Measurements from ENCODE around the gene LOXL1. TPM values are rescaled to one million over a fixed set of nuclear protein-coding genes. Genes with fewer than 3 reads are reported as not detected.

Gene LOXL1
- total RNA-seq, 1 experiment from 2014 or later, result 249 TPM

DNA sequence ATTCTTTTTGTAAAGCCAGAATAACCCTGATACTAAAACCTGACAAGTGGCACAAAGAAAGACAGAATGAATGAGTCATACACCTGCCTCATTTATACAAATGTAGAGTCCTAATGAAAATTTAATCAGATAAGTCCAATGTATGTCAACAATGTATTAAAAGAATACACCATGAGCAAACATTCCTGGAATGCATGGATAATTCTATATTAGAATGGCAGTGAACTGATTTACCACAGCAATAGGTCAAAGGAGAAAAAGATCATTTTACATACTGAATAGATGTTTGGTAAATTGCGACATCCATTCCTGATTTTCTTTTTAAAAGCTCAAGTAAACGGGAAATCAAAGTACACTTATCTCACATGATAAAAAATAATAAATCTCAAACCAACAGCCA, 11.2 kb upstream of the LOXL1 start:
- ATAC-seq (peak; percentile 57), DNase-seq (peak; percentile 92)
- H3K4me2 ChIP-seq (ENCODE audit: low read length), result peak overlapping the region; percentile 28; the same call in 1 of the 2 replicates
- H3K9me2 ChIP-seq (replicated peaks; ENCODE audit: low read length), result no peaks in the 10 kb centered on the region
- H3K4me1 ChIP-seq (ENCODE audit: insufficient read depth, low read length), result peaks cover 59% of the 10 kb centered on the region
- no peaks in the 10 kb centered on the region for H4K20me1 ChIP-seq (ENCODE audit: low read length)
- H3K4me3 ChIP-seq (ENCODE audit: low read length), result no peak overlapping the region
- no peak overlapping the region for H3K9ac ChIP-seq (ENCODE audit: low read length)
- H3K36me3 ChIP-seq (ENCODE audit: low read depth, low read length), result peaks cover 43% of the 10 kb centered on the region
- peak overlapping the region; percentile 58 for H3K27ac ChIP-seq (ENCODE audit: low read length)
- H2AFZ ChIP-seq (ENCODE audit: low read length), result no peak overlapping the region
- ChIA-PET CTCF (interaction anchor here (0.6 kb wide), 1 partner anchor 209 kb away, joined by 4 read pairs; no protein-coding TSS in a partner anchor), POLR2A (ENCODE audit: unreplicated experiment) (no interaction called here)
- H3K9me3 ChIP-seq (ENCODE audit: low read length), result no peaks in the 10 kb centered on the region
- no peak for TF ChIP-seq EZH2phosphoT487 (IDR thresholded peaks at IDR 0.05; ENCODE audit: borderline replicate concordance, low read length)
- TF ChIP-seq, protein P1, sequence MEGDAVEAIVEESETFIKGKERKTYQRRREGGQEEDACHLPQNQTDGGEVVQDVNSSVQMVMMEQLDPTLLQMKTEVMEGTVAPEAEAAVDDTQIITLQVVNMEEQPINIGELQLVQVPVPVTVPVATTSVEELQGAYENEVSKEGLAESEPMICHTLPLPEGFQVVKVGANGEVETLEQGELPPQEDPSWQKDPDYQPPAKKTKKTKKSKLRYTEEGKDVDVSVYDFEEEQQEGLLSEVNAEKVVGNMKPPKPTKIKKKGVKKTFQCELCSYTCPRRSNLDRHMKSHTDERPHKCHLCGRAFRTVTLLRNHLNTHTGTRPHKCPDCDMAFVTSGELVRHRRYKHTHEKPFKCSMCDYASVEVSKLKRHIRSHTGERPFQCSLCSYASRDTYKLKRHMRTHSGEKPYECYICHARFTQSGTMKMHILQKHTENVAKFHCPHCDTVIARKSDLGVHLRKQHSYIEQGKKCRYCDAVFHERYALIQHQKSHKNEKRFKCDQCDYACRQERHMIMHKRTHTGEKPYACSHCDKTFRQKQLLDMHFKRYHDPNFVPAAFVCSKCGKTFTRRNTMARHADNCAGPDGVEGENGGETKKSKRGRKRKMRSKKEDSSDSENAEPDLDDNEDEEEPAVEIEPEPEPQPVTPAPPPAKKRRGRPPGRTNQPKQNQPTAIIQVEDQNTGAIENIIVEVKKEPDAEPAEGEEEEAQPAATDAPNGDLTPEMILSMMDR (conservative IDR thresholded peaks at IDR 0.05; ENCODE audit: low read depth, low read length), result no peak
- no peak for TF ChIP-seq EZH2 (IDR thresholded peaks at IDR 0.05; ENCODE audit: low read length, unreplicated experiment)
- H3K27me3 ChIP-seq (ENCODE audit: low read length), result no peaks in the 10 kb centered on the region
- BruUV-seq (replicated peaks), result no TSS peak
- H3K79me2 ChIP-seq (ENCODE audit: low read length), result peaks cover 28% of the 10 kb centered on the region
- peaks cover 8% of the 10 kb centered on the region for H3F3A ChIP-seq (ENCODE audit: low read length, unreplicated experiment)
- intact Hi-C loops (cut with micrococcal nuclease), result loop anchor here (2.0 kb wide), 1 partner anchor 40 kb away; no protein-coding TSS in a partner anchor

DNA sequence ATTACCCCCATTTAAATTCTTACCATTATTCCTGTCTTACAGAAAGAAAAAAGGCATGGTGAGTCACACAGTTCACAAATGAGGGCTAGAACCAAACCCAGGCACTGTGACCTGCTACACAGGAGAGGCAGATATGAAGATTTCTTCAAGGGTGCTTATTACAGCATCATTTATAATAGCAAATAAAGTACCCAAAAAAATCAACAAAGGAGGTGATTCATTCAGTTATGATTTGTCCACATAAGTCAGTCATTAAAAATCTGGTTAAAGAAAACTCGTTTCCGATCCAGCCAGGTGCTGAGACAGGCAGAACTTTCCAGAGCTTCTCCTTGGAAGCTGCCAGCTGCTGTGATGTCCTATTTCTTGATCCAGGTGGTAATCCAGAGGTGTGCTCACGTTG, 7.5 kb upstream of the LOXL1 start:
- Histone ChIP-seq H3K9me3 (ENCODE audit: low read length) (no peaks in the 10 kb centered on the region), H2AFZ (ENCODE audit: low read length) (no peak overlapping the region), H3K79me2 (ENCODE audit: low read length) (peaks cover 65% of the 10 kb centered on the region), H3K9ac (ENCODE audit: low read length) (no peak overlapping the region), H3F3A (ENCODE audit: low read length, unreplicated experiment) (peaks cover 8% of the 10 kb centered on the region), H3K36me3 (ENCODE audit: low read depth, low read length) (peaks cover 53% of the 10 kb centered on the region), H3K4me1 (ENCODE audit: insufficient read depth, low read length) (peaks cover 92% of the 10 kb centered on the region), H3K4me3 (ENCODE audit: low read length) (no peak overlapping the region), H3K9me2 (replicated peaks; ENCODE audit: low read length) (no peaks in the 10 kb centered on the region), H3K4me2 (ENCODE audit: low read length) (peak overlapping the region; percentile 44; the same call in 1 of the 2 replicates), H3K27ac (ENCODE audit: low read length) (peak overlapping the region; percentile 71), H4K20me1 (ENCODE audit: low read length) (no peaks in the 10 kb centered on the region), H3K27me3 (ENCODE audit: low read length) (no peaks in the 10 kb centered on the region)
- TF ChIP-seq, protein P1 (conservative IDR thresholded peaks at IDR 0.05; ENCODE audit: low read depth, low read length), result no peak
- TF ChIP-seq EZH2phosphoT487 (IDR thresholded peaks at IDR 0.05; ENCODE audit: borderline replicate concordance, low read length), result no peak
- no peak for TF ChIP-seq EZH2 (IDR thresholded peaks at IDR 0.05; ENCODE audit: low read length, unreplicated experiment)
- intact Hi-C loops (cut with micrococcal nuclease), result loop anchor here (2.0 kb wide), 1 partner anchor 38 kb away; no protein-coding TSS in a partner anchor
- ATAC-seq, result peak; percentile 65
- ChIA-PET POLR2A (ENCODE audit: unreplicated experiment) (no interaction called here), CTCF (no interaction called here)
- DNase-seq, result peak; percentile 89
- no TSS peak for BruUV-seq (replicated peaks)

DNA sequence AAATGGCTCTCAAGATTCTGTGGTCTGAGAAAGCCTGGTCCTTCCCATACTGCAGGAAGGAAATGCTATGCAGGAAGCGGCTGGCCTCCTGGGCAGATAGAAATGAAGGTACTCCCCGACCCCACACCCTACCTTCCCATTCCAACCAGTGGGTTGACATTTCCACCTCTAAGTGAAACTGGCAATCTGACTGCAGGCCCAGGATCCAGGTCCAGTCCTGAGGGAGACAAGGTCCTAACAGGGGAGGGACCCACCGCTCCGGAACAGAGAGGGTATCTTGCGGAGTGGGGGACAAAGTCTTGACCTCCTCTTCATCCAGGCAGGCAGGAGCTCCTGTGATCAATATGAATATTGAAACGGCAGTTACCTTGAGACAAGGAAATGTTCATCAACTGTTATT, 6.6 kb upstream of the LOXL1 start:
- POLR2A ChIA-PET (ENCODE audit: unreplicated experiment), result no interaction called here

More for the DNA sequence above, 6.6 kb upstream of the LOXL1 start:
- H3K27ac ChIP-seq (ENCODE audit: low read length), result peak overlapping the region; percentile 71
- H3K36me3 ChIP-seq (ENCODE audit: low read depth, low read length), result peaks cover 53% of the 10 kb centered on the region
- H3K4me1 ChIP-seq (ENCODE audit: insufficient read depth, low read length), result peaks cover 94% of the 10 kb centered on the region
- no peaks in the 10 kb centered on the region for H3K27me3 ChIP-seq (ENCODE audit: low read length)
- H4K20me1 ChIP-seq (ENCODE audit: low read length), result no peaks in the 10 kb centered on the region
- H3K79me2 ChIP-seq (ENCODE audit: low read length), result peaks cover 74% of the 10 kb centered on the region
- H3K4me3 ChIP-seq (ENCODE audit: low read length), result no peak overlapping the region
- ATAC-seq (no peak), DNase-seq (no peak)
- no peaks in the 10 kb centered on the region for H3K9me3 ChIP-seq (ENCODE audit: low read length)
- CTCF ChIA-PET, result no interaction called here
- H3K4me2 ChIP-seq (ENCODE audit: low read length), result no peak overlapping the region
- no peaks in the 10 kb centered on the region for H3K9me2 ChIP-seq (replicated peaks; ENCODE audit: low read length)
- peaks cover 8% of the 10 kb centered on the region for H3F3A ChIP-seq (ENCODE audit: low read length, unreplicated experiment)
- no peak overlapping the region for H2AFZ ChIP-seq (ENCODE audit: low read length)
- TF ChIP-seq, protein P1 (conservative IDR thresholded peaks at IDR 0.05; ENCODE audit: low read depth, low read length), result no peak
- TF ChIP-seq EZH2phosphoT487 (IDR thresholded peaks at IDR 0.05; ENCODE audit: borderline replicate concordance, low read length) (no peak), EZH2 (IDR thresholded peaks at IDR 0.05; ENCODE audit: low read length, unreplicated experiment) (no peak)
- BruUV-seq (replicated peaks), result no TSS peak
- intact Hi-C loops (cut with micrococcal nuclease), result loop anchor here (2.0 kb wide), 1 partner anchor 37 kb away; no protein-coding TSS in a partner anchor
- H3K9ac ChIP-seq (ENCODE audit: low read length), result no peak overlapping the region

Data from PC-3 (cell line).